Measurements from ENCODE around the gene ERCC6L2.

The ERCC6L2 gene

DNA sequence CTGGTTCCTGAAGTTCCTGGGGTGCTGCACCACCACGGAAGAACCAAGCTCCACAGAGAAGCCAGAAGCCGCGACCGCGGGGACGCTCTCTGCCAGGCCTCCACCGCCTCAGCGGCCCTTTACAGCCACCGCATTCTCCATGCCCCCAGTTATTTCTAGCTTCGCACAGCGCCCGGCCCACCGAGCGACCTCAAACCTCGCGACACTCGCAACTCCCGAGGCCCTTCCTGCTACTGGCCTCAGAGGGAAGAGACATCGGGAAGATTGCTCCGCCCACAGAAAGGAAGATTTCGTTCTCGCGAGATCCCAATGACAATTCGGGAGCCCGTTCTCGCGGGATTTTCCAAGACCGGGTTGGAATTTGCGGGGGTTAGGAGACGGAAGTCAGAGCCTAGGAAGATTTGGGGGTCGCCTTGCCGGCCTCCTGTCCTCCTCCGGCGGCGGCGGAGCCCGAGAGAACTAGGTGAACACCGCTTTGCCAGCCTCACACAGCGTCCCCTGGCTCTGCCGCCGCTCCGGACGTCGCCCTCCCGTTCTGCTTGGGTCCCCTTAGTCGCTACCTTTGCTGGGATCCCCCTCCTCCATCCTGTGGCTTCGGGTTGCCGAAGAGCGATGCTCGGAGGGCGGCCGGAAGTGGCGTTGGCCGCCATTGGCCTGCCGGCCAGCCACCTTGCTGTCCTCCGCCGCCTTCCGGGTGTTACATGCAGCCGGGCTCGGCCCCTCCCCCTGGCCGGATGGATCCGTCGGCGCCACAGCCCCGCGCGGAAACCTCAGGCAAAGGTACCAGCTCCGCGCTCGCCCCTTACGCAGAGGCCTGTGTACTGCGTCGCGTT, at the start of gene ERCC6L2:
Gene ERCC6L2 (plus strand): TSS at position 387 of the 833 bp plus-strand sequence. CDS start 348 bp downstream, at position 735.
- DNase-seq = peak; percentile 93

DNA sequence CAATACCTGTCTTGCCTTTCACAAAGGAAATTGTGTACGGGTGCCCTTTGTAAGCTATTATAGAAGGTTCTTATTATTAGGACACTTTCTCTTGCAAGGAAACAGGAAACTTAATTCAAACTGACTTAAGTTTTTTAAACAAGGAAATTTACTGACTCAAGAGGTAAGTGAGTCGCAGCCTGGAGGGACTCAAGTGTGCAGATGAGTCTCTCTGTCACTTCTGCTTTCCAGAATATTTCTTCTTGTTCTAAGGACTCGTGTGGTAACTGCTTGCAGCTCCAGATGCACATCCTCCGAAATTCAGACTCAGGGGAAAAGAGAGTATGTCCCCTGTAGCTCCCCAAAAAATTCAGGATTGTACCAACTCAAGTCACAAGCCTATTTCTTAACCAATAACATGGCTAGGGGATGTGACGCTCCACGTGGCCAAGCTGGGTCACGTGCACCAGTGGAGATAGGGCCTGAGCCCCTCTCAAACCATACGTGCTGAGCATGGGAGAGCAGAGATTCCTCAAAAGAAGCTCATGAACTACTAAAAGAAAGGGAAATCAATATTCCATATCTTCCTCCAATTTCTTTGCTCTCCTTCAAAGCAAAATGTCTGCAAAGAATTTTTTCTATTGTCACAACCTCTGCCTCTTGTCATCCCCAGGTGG, 49.2 kb upstream of the ERCC6L2 start:
- DNase-seq = no peak

- no peak for DNase-seq
Observed at GRCh38 chr9:95830768-95831167, 44.7 kb upstream of the ERCC6L2 start.

- DNase-seq = no peak
Observed at GRCh38 chr9:95831810-95832209, 43.7 kb upstream of the ERCC6L2 start.

- DNase-seq = no peak
Observed at GRCh38 chr9:95833546-95834178, 41.8 kb upstream of the ERCC6L2 start.

DNA sequence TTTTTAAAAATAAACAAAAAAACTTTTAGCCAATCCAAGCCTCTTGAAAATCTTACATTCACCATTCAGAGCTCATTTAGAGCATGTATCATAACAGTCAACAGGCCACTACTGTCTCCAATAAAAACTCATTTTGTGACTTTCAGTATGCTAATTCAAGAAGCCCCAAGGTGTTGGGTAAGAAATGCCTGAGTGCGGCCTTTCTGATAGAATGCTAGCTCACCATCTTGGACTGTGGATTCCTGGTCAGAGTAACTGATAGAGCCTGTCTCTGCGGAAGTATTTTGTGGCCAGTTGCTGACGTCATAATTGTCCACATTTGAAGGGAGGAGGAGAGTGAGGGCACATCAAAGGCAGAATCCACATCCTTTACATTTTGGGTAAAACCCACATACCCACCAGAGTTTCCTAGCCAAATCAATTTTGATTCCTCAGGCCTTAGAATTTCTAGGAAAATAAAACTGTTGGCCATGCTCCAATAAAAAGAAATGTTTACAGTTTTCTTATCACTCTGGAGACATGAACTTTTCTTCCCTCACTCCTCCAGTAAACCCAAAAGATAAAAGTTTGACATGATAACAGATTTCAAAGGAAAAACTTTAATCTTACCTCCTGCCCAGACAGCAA, 41.1 kb upstream of the ERCC6L2 start:
- DNase-seq = no peak

GRCh38 chr9:95835393-95835792, 40.1 kb upstream of the ERCC6L2 start:
- DNase-seq = no peak

DNA sequence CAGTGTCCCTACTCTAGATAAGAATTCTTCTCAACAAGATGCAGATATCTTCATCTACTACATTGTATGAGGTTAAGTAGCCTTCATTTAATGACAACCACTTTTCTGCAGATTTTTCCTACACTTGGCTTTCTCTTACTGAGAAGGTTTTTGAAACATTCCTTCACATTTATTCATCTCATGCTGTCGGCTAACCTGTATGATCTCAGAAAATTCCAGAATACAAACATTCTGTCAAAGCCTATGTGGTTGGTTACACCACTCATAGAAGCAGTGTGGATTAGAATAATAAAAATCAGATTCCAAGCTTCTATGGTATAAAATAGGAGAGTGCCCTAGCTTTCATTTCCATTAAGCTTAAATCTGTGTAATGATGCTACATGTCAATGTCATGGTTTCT, 39.4 kb upstream of the ERCC6L2 start:
- DNase-seq = no peak

GRCh38 chr9:95839012-95839411, 36.5 kb upstream of the ERCC6L2 start:
- DNase-seq = no peak

DNA sequence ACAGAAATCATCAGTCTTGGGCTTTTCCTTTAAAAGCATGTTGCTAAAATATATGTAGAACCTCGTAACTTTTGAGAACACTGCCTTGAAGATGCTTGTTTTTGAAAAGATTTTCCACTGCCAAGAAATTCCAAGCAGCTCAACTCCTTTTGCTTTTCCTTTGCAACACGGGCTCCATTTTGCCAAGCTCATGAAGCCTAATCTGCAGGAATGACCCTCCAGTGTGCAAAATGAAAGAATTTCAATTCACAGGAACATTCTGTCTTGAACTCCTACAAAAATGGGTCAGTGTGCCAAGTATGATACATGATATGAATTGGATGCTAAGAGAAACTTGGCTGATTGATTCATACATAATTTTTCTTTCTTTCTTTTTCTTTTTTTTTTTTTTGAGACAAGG, 35.4 kb upstream of the ERCC6L2 start:
- DNase-seq = no peak

GRCh38 chr9:95841377-95841776, 34.1 kb upstream of the ERCC6L2 start:
- no peak for DNase-seq

DNA sequence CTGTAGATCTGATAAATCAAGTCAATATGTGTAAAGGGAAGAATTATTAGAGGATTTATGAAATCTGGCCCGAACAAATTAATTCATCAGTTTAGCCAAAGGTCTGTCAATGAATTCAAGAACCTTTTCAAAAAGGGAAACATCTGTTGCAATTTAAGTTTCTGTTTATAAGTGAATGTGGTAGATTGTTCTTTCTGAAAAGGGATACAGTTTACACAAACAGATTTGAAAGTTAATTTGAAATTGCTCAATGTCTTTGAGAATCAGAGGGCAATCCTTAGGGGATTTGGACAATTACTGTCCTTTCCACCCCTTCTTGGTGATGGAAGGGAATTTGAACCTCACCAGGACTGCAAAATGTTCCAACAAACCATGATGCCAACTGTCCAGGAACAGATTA, 29.7 kb upstream of the ERCC6L2 start:
- no peak for DNase-seq

- DNase-seq = no peak
Observed at GRCh38 chr9:95848764-95849163, 26.7 kb upstream of the ERCC6L2 start.

- peak; percentile 6 for DNase-seq
Observed at GRCh38 chr9:95852059-95853032, 23.1 kb upstream of the ERCC6L2 start.

DNA sequence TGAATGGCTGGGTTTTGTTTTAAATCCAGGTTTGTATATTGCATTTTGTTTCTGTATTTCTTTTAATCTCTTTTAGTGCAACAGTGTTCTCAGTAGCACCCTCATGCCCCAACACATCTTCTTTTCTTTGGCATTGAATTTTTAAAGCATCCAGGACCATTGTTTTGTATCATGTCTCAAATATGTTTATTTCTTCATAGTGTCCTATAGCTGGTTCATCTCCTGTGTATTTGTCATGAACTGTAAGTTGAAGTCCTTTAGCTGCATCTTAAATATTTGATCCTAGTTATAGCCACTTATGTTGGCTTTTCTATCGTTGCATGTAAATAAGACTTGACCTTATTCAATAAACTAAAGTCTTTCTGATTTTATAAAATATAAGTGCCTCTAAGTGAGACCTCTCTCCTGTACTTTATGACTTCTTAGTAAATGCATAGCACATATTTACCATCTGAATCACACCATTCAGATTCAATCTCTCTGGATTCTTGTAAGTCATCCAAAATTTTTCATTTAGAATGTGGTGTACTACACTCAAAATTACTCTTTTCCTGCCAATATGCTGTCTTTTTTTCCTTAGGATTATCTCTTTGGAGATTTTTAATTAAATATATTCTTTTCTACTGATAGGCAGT, 21.0 kb upstream of the ERCC6L2 start:
- DNase-seq = no peak

DNA sequence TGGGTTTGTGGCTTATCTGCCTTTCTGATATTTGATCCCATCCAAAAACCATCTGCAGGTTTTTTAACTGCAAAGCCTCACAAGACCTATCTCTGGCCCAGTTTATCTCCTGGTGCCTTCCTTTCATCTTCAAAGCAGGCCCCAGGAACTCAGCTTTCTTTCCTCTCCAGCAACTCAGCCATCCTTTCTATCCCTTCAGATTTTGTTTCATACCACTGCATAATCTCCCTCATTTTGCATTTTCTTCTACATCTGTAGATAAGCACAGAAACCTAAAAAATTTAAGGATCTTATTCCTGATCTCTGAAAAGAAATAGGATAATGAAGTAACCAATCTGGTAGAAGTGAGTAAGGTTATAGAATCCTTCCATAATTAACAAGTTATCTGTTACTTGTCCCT, 19.5 kb upstream of the ERCC6L2 start:
- no peak for DNase-seq

- DNase-seq = no peak
Observed at GRCh38 chr9:95857124-95857523, 18.4 kb upstream of the ERCC6L2 start.

- DNase-seq = no peak
Observed at GRCh38 chr9:95857896-95858295, 17.6 kb upstream of the ERCC6L2 start.

- no peak for DNase-seq
Observed at GRCh38 chr9:95862343-95862742, 13.1 kb upstream of the ERCC6L2 start.

DNA sequence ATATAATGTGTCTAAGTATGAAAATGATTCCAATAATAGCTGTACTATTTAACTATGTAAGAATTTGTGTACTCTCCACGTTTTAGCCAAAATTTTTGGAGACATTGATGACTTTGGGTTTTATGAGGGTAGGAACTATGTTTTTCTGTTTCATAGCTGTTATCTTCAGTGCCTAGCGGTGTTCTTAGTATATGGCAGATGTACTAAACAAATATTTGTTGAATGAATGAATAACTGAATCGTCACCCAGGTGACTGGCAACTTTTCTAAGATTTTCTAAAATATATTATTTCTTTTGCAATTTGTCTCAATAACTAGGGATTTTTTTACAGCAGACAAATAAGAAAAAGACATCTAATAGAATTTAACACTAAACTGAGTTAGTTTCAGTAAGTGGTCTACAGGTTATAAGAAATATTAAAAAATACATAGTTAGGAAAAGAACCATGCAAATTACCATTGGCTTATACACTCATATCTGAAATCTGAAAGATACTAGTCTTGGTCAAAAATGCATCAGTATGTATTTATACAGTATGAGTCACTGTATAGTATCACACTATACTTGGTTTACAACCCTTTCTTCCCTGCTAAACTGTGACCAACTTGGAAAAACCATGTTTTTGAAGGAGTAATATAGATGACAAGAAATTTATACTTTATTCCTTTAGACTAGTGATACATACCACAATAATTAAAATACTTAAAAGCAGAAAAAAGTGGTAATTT, 10.5 kb upstream of the ERCC6L2 start:
- DNase-seq = no peak

DNA sequence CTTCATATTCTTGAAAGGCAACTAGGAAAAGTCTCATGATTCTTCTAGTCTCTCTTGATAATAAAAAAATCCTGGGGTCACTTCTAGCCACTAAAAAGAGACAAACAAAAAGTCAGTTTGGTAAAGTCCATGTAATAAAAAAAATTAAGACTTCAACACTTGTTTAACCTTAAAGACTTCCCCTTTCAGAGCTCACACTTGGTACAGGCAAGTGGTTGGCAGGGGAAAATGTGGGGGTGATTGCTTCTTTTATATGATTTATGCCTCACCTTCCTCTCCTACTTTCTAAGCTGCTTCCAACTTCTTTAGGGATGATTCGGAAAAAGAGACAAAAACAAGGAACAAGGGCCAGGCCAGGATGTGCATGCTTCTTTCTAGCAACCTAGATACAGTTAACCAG, 5.1 kb upstream of the ERCC6L2 start:
- DNase-seq = no peak

All from SHP77 treated with DMSO at 0.1 percent for 48 hours (cell line).